GM06990 (cell line): Measurements from ENCODE around the gene TNIK.

Source experiments
- DNase-seq: peaks from one replicate; pipeline ENCODE4 v3.0.0-alpha.2; 2011; ENCODE audit not compliant: insufficient read length; ENCODE audit errors: extremely low read depth
- H3K27me3 ChIP-seq: replicated peaks from 2 replicates; pipeline ENCODE4 v1.6.0; 2011; ENCODE audit warnings: low read length; ENCODE audit not compliant: control insufficient read depth, insufficient read depth
- H3K36me3 ChIP-seq: 2 replicates; pipeline ENCODE4 v1.5.1; 2011; ENCODE audit warnings: low read length; ENCODE audit not compliant: control insufficient read depth, insufficient read depth
- H3K4me3 ChIP-seq: replicated peaks from 2 replicates; pipeline ENCODE4 v1.5.1; 2011; ENCODE audit warnings: low read depth, mild to moderate bottlenecking, control low read depth, low read length
- CTCF ChIP-seq: IDR thresholded peaks from 2 replicates; pipeline ENCODE4 v1.5.1; 2011; ENCODE audit warnings: low read length, control low read depth, mild to moderate bottlenecking, inconsistent platforms; ENCODE audit not compliant: insufficient read depth, poor library complexity, severe bottlenecking

TNIK gene

DNA sequence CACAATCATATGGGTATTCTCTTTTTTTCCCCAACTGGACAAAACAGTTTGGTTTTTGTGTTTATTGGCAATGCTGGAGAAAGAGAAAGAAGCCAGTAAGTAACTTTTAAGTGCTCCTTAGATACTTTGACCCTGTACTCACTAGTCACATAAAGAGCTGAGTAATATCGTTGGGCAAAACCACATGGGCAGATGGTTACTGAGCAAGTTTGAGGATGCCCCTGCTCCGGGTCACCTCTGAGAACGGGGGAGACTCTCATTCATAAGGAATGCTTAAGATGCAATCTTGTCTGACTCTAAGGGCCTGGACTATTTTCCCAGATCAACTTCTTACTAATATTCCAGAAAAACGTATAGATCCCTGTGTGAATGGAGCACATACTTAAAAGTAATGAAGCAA, 327.3 kb downstream of the TNIK start:
- Histone ChIP-seq H3K36me3 (peaks cover 15% of the 10 kb centered on the region), H3K27me3 (no peaks in the 10 kb centered on the region), H3K4me3 (no peak overlapping the region)
- no peak for TF ChIP-seq CTCF
- DNase-seq: no peak

- Histone ChIP-seq H3K27me3 (no peaks in the 10 kb centered on the region), H3K36me3 (peaks cover 17% of the 10 kb centered on the region), H3K4me3 (no peak overlapping the region)
- no peak for TF ChIP-seq CTCF
- DNase-seq: no peak
Observed at GRCh38 chr3:171129827-171130226, 330.4 kb downstream of the TNIK start.

DNA sequence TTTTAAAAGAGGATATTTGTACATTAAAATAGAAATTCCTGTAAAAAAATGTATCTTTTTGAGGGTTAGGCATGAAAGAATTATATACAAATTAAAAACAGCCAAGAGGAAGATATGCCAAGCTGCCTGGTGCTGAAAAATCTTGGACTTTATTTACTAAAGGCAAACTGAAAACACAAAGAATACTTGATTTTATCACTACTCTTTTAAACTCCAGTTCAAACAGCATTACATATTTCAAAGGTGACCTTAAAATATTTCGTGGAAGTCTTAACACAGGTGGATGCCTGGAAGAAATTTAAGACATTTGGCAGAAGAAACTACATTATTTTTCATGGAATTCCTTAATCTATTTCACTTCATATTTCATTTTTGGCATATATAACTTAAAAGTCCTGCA, 332.6 kb downstream of the TNIK start:
- no peak overlapping the region for H3K4me3 ChIP-seq
- peaks cover 22% of the 10 kb centered on the region for H3K36me3 ChIP-seq
- DNase-seq: no peak
- no peaks in the 10 kb centered on the region for H3K27me3 ChIP-seq
- no peak for TF ChIP-seq CTCF

DNA sequence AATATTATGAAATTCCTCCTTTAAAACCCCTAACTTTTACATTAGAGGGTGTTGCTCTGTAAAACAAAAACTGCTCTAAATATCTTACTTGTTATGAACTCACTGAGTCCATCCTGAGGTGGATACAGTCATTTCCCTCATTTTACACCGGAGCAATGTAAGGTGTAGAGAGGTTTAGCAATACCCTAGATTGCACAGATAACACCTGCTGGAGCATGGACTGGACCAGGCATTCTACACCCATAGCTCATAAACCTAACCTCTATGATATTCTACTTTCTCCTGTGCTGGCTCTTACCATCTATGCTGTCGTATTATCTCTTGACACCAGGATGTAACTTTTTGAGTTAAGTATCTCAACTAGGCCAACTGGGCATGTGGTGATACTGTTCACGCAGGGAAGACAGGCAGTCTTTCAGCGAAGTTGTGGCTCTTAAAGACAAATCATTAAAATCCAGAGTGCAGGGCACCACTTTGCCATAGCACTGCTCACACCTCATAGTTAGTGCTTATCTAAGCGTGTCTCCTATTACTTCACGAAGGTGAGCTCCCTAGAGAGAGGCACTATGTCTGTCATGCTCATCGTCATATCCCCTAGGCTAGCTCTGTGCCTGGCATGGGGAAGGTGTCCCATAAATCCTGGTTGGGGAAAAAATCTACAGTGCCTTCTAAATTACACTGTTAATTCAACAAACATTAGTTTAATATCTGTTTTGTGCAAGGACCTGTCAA, 333.6 kb downstream of the TNIK start:
- Histone ChIP-seq H3K27me3 (no peaks in the 10 kb centered on the region), H3K4me3 (no peak overlapping the region), H3K36me3 (peaks cover 25% of the 10 kb centered on the region)
- no peak for DNase-seq
- no peak for TF ChIP-seq CTCF

GRCh38 chr3:171125010-171125409, 335.2 kb downstream of the TNIK start:
- Histone ChIP-seq H3K36me3 (peaks cover 33% of the 10 kb centered on the region), H3K4me3 (no peak overlapping the region), H3K27me3 (no peaks in the 10 kb centered on the region)
- no peak for DNase-seq
- no peak for TF ChIP-seq CTCF

GRCh38 chr3:171123915-171124314, 336.3 kb downstream of the TNIK start:
- H3K36me3 ChIP-seq: peaks cover 29% of the 10 kb centered on the region
- H3K27me3 ChIP-seq: no peaks in the 10 kb centered on the region
- no peak for TF ChIP-seq CTCF
- no peak overlapping the region for H3K4me3 ChIP-seq
- DNase-seq: no peak
